C4-2B (cell line): ENCODE results near the gene IL17RB.

ENCODE experiments used
- H3K27ac ChIP-seq: fragments of 450-650 bp; 2 replicates; pipeline ENCODE4 v1.5.1; 2017
- CTCF ChIP-seq: fragments of 450-650 bp; conservative IDR thresholded peaks from 2 replicates; pipeline ENCODE4 v1.5.1; 2017; ENCODE audit warnings: mild to moderate bottlenecking
- ZFX ChIP-seq: fragments of 450-650 bp; IDR thresholded peaks from 2 replicates; pipeline ENCODE4 v1.6.1; 2017

Gene IL17RB

GRCh38 chr3:53815067-53815466 is 31.3 kb upstream of the IL17RB start:
- TF ChIP-seq CTCF (no peak), ZFX (no peak)
- H3K27ac ChIP-seq: no peak overlapping the region

- no peak for TF ChIP-seq ZFX
- TF ChIP-seq CTCF: no peak
- no peak overlapping the region for H3K27ac ChIP-seq
These were observed 30.7 kb upstream of the IL17RB start for GRCh38 chr3:53815651-53816050.

- H3K27ac ChIP-seq: no peak overlapping the region
- TF ChIP-seq ZFX (no peak), CTCF (no peak)
These were observed 29.9 kb upstream of the IL17RB start for GRCh38 chr3:53816425-53816824.

GRCh38 chr3:53817211-53817610 is 29.2 kb upstream of the IL17RB start:
- TF ChIP-seq ZFX (no peak), CTCF (no peak)
- no peak overlapping the region for H3K27ac ChIP-seq

- no peak overlapping the region for H3K27ac ChIP-seq
- no peak for TF ChIP-seq CTCF
These were observed 28.6 kb upstream of the IL17RB start for GRCh38 chr3:53817809-53818208.

GRCh38 chr3:53818221-53819162 is 27.9 kb upstream of the IL17RB start:
- H3K27ac ChIP-seq: no peak overlapping the region
- TF ChIP-seq ZFX (no peak), CTCF (no peak)

- no peak overlapping the region for H3K27ac ChIP-seq
- TF ChIP-seq ZFX (no peak), CTCF (no peak)
These were observed 27.1 kb upstream of the IL17RB start for GRCh38 chr3:53819163-53819868.
